Naive thymus-derived CD8-positive, alpha-beta T cell (primary cell): ENCODE measurements around the gene FAM161A. TPM values are rescaled to one million over a fixed set of nuclear protein-coding genes. Genes with fewer than 3 reads are reported as not detected.
"Not testable (repeated sequence)": the region's sequence is repeated elsewhere in the genome, so short reads cannot be mapped to it uniquely, and the experiment has no call there.

Experiments used
- ATAC-seq, 2 donors: fragments of 150-1000 bp; cut with Tn5 transposase in 1 of 2; sonication (Bioruptor Pico), chemical (Tn5 transposase) in 1 of 2; 1 replicate in 1 of 2; 2 replicates in 1 of 2; pipeline ENCODE4 v1.10.0; 2021; ENCODE audit warnings: mild to moderate bottlenecking in 2 of 2, moderate library complexity in 2 of 2
- POLR2A ChIA-PET: fragments of 350-600 bp; sonication (Branson Sonifier 250); formaldehyde crosslinking; loops from one replicate; lab custom pipeline; 2021; ENCODE audit warnings: antibody characterized with exemption; lab: Charles Lee
- DNase-seq, 10 donors: peaks; one replicate each; pipeline versions ENCODE4 v3.0.0 to v3.0.0-alpha.2; 2020 to 2022
- H3K27ac Mint-ChIP-seq, 10 donors: one replicate each; pipeline ENCODE4 v1.8.0; 2020 to 2022; ENCODE audit warnings: mild to moderate bottlenecking in 10 of 10, mixed read lengths in 10 of 10, moderate library complexity in 4 of 10, inconsistent platforms in 1 of 10
- H3K27me3 Mint-ChIP-seq, 5 donors: one replicate each; pipeline ENCODE4 v1.8.0; 2021 to 2022; ENCODE audit warnings: mixed read lengths in 5 of 5
- H3K36me3 Mint-ChIP-seq, 3 donors: one replicate each; pipeline ENCODE4 v1.8.0; 2020 to 2022; ENCODE audit warnings: mixed read lengths in 3 of 3, mild to moderate bottlenecking in 2 of 3, inconsistent platforms in 1 of 3
- H3K4me1 Mint-ChIP-seq, 4 donors: one replicate each; pipeline ENCODE4 v1.8.0; 2021 to 2022; ENCODE audit warnings: mixed read lengths in 4 of 4
- H3K4me3 Mint-ChIP-seq, 10 donors: one replicate each; pipeline ENCODE4 v1.8.0; 2020 to 2022; ENCODE audit warnings: mild to moderate bottlenecking in 10 of 10, mixed read lengths in 10 of 10, moderate library complexity in 6 of 10, inconsistent platforms in 1 of 10
- H3K9me3 Mint-ChIP-seq, 9 donors: one replicate each; pipeline ENCODE4 v1.8.0; 2020 to 2022; ENCODE audit warnings: mixed read lengths in 9 of 9, mild to moderate bottlenecking in 3 of 9, inconsistent platforms in 1 of 9, moderate library complexity in 1 of 9
- polyA plus RNA-seq, 3 donors: library from polyadenylated mRNA; unstranded; fragments of 300-500 nt; fragmentation: Illumina TruSeq; gene quantifications; one replicate each; pipeline ENCODE4 v1.2.3, GENCODE V29; 2021
- total RNA-seq, 8 experiments: library from RNA in 2 of 8; stranded (reverse) in 2 of 8; gene quantifications; one replicate each; pipeline ENCODE4 v1.2.3 and lab custom pipeline; 2021 to 2026

FAM161A gene
- total and polyA plus RNA-seq, 5 experiments from 2014 or later = 1.8 to 6.1 (median 1.8) TPM

DNA sequence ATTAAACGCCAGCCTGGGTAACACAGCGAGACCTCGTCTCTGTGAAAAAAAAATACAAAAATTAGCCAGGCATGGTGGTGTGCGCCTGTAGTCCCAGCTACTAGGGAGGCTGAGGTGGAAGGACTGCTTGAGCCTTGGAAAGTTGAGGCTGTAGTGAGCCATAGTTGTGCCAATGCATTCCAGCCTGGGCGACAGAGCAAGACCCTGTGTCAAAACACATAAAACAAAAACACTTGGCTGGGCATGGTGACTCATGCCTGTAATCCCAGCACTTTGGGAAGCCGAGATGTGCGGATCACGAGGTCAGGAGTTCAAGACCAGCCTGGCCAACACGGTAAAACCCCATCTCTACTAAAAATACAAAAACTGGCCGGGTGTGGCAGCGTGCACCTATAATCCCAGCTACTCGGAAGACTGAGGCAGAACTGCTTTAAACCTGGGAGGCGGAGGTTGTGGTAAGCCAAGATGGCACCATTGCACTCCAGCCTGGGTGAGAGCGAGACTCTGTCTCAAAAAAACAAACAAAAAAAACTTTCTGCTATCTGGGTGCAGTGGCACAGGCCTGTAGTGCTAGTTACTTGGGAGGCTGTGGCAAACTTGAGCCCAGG, 12.7 kb upstream of the FAM161A start:
- Mint-ChIP-seq H3K36me3 (peaks cover 7 to 75% (median 34%) of the 10 kb centered on the region in 3 donors), H3K27ac (peak overlapping the region in 3 of 10 donors; percentile 40 to 70 (median 63))
- H3K27me3 Mint-ChIP-seq, H3K9me3 Mint-ChIP-seq, ATAC-seq, H3K4me1 Mint-ChIP-seq, DNase-seq, H3K4me3 Mint-ChIP-seq: not testable (repeated sequence)
- POLR2A ChIA-PET = interaction anchor here (0.9 to 2.3 kb wide), 3 partner anchors 13 to 21 kb away, joined by 3 to 11 read pairs (median 3); partner anchors contain the start of gene FAM161A

- ATAC-seq = no peak
- Mint-ChIP-seq H3K9me3 (peaks cover 0 to 7% (median 0%) of the 10 kb centered on the region in 9 donors), H3K4me1 (no peaks in the 10 kb centered on the region), H3K36me3 (peaks cover 7 to 32% (median 20%) of the 10 kb centered on the region in 3 donors), H3K4me3 (no peak overlapping the region), H3K27ac (no peak overlapping the region), H3K27me3 (no peaks in the 10 kb centered on the region)
- no peak for DNase-seq
- POLR2A ChIA-PET = no interaction called here
Observed at GRCh38 chr2:61862085-61862484, 8.2 kb upstream of the FAM161A start.

DNA sequence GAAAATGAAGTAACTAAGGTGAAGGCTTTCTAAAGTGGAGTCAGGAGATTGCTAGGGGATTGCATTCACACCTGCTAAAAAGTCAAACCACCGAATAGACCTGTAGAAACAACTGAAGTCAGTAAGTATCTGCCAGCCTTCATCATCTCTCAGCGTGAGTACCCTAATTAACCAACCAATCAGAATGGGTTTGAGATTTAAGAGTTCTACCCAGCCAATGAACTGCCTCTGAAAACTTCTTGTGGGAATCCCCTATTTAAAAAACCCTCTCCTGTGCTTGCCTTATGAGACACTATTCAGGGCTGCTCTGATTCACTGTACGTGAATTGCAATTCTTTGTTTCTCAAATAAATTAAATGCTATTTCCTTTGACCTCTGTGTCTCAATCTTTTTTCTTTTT, 3.4 kb upstream of the FAM161A start:
- no peak overlapping the region for H3K4me3 Mint-ChIP-seq
- no peak for DNase-seq
- H3K9me3 Mint-ChIP-seq = peaks cover 0 to 4% (median 0%) of the 10 kb centered on the region in 9 donors
- POLR2A ChIA-PET = no interaction called here
- H3K27me3 Mint-ChIP-seq = no peaks in the 10 kb centered on the region
- ATAC-seq = no peak
- H3K36me3 Mint-ChIP-seq = peaks cover 0 to 2% (median 2%) of the 10 kb centered on the region in 3 donors
- peak overlapping the region in 1 of 10 donors; percentile 72 for H3K27ac Mint-ChIP-seq
- H3K4me1 Mint-ChIP-seq = peaks cover 7 to 19% (median 14%) of the 10 kb centered on the region in 4 donors

GRCh38 chr2:61855318-61855613, 1.4 kb upstream of the FAM161A start:
- H3K36me3 Mint-ChIP-seq = no peaks in the 10 kb centered on the region
- H3K4me3 Mint-ChIP-seq = peak overlapping the region; percentile 95 to 99 (median 98)
- no peak for DNase-seq
- H3K27me3 Mint-ChIP-seq = no peaks in the 10 kb centered on the region
- no peaks in the 10 kb centered on the region for H3K9me3 Mint-ChIP-seq
- H3K4me1 Mint-ChIP-seq = peaks cover 7 to 19% (median 14%) of the 10 kb centered on the region in 4 donors
- ATAC-seq = no peak
- H3K27ac Mint-ChIP-seq = peak overlapping the region; percentile 34 to 98 (median 96)
- POLR2A ChIA-PET = interaction anchor here (1.1 to 1.9 kb wide), 2 partner anchors 16 to 32 kb away, joined by 6 read pairs; no protein-coding TSS in a partner anchor

GRCh38 chr2:61854564-61855317, 881 bp upstream of the FAM161A start:
- H3K36me3 Mint-ChIP-seq = no peaks in the 10 kb centered on the region
- DNase-seq (peak in 8 of 10 donors; percentile 84 to 97 (median 92)), ATAC-seq (peak; percentile 88 to 93)
- POLR2A ChIA-PET = interaction anchor here (0.8 to 2.1 kb wide), 6 partner anchors 12 to 677 kb away, joined by 3 to 11 read pairs (median 6); partner anchors contain the start of gene CCT4
- H3K4me3 Mint-ChIP-seq = peak overlapping the region; percentile 95 to 99 (median 98)
- peaks cover 7 to 19% (median 14%) of the 10 kb centered on the region in 4 donors for H3K4me1 Mint-ChIP-seq
- H3K9me3 Mint-ChIP-seq = no peaks in the 10 kb centered on the region
- no peaks in the 10 kb centered on the region for H3K27me3 Mint-ChIP-seq
- H3K27ac Mint-ChIP-seq = peak overlapping the region; percentile 82 to 98 (median 96)

GRCh38 chr2:61853086-61853846, 594 bp downstream of the FAM161A start:
- POLR2A ChIA-PET = interaction anchor here (0.5 to 2.1 kb wide), 11 partner anchors 11 to 676 kb away, joined by 3 to 11 read pairs (median 3); partner anchors contain the start of gene CCT4

GRCh38 chr2:61851270-61851669, 2.6 kb downstream of the FAM161A start:
- Mint-ChIP-seq H3K4me1 (peaks cover 7 to 19% (median 14%) of the 10 kb centered on the region in 4 donors), H3K4me3 (peak overlapping the region in 1 of 10 donors; percentile 38), H3K27ac (peak overlapping the region in 2 of 10 donors; percentile 14 to 52)
- not testable (repeated sequence) for DNase-seq, H3K9me3 Mint-ChIP-seq, ATAC-seq, H3K36me3 Mint-ChIP-seq, H3K27me3 Mint-ChIP-seq
- POLR2A ChIA-PET = interaction anchor here (1.4 kb wide), 1 partner anchor 14 kb away, joined by 3 read pairs; no protein-coding TSS in a partner anchor

More at GRCh38 chr2:61853086-61853846, 594 bp downstream of the FAM161A start:
- Mint-ChIP-seq H3K4me3 (peak overlapping the region; percentile 95 to 99 (median 98)), H3K27ac (peak overlapping the region; percentile 74 to 98 (median 96)), H3K36me3 (no peaks in the 10 kb centered on the region), H3K27me3 (no peaks in the 10 kb centered on the region), H3K4me1 (peaks cover 7 to 19% (median 14%) of the 10 kb centered on the region in 4 donors), H3K9me3 (no peaks in the 10 kb centered on the region)
- DNase-seq (peak in 2 of 10 donors; percentile 12 to 14), ATAC-seq (peak; percentile 3 to 33)

DNA sequence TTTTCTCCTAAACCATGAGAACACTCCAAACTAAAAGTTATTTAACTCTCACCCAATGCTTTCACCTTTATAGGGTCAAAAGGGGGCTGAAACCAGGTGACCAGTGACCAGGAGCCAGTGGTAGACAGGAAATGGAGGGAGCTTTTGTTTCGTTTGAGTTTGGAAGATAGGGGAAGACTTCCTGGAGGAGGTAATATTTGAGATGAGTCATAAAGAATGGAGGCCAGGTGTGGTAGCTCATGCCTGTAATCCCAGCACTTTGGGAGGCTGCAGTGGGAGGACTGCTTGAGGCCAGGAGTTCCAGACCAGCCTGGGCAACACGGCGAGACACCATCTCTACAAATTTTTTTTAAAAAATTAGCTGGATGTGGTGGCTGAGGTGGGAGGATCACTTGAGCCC, 8.5 kb downstream of the FAM161A start:
- ATAC-seq (no peak), DNase-seq (no peak)
- no peaks in the 10 kb centered on the region for H3K4me1 Mint-ChIP-seq
- H3K27me3 Mint-ChIP-seq = no peaks in the 10 kb centered on the region
- no peak overlapping the region for H3K27ac Mint-ChIP-seq
- H3K36me3 Mint-ChIP-seq = peaks cover 0 to 4% (median 3%) of the 10 kb centered on the region in 3 donors
- H3K4me3 Mint-ChIP-seq = no peak overlapping the region
- POLR2A ChIA-PET = no interaction called here
- no peaks in the 10 kb centered on the region for H3K9me3 Mint-ChIP-seq

GRCh38 chr2:61841286-61841685, 12.6 kb downstream of the FAM161A start:
- no peaks in the 10 kb centered on the region for H3K4me1 Mint-ChIP-seq
- no peak overlapping the region for H3K27ac Mint-ChIP-seq
- H3K9me3 Mint-ChIP-seq = no peaks in the 10 kb centered on the region
- no peak for DNase-seq
- H3K36me3 Mint-ChIP-seq = peaks cover 0 to 4% (median 3%) of the 10 kb centered on the region in 3 donors
- ATAC-seq = no peak
- H3K4me3 Mint-ChIP-seq = no peak overlapping the region
- H3K27me3 Mint-ChIP-seq = no peaks in the 10 kb centered on the region
- POLR2A ChIA-PET = no interaction called here

- Mint-ChIP-seq H3K9me3 (no peaks in the 10 kb centered on the region), H3K4me1 (no peaks in the 10 kb centered on the region), H3K36me3 (peaks cover 4 to 8% (median 6%) of the 10 kb centered on the region in 3 donors), H3K27ac (peak overlapping the region in 1 of 10 donors; percentile 13), H3K27me3 (no peaks in the 10 kb centered on the region), H3K4me3 (no peak overlapping the region)
- ATAC-seq = no peak
- DNase-seq = no peak
- POLR2A ChIA-PET = no interaction called here
Observed at GRCh38 chr2:61834893-61835292, 19.0 kb downstream of the FAM161A start.

DNA sequence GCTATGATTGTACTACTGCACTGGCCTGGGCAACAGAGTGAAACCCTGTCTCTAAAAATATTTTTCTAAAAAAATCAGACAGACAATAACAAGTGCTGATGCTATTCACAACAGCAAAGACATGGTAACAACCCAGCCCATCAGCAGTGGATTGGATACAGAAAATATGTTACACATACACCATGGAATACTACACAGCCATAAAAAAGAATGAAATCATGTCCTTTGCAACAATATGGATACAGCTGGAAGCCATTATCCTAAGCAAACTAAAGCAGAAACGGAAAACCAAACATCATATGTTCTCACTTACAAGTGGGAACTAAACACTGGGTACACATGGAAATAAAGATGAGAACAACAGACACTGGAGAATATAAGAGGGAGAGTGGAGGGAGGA, 19.9 kb downstream of the FAM161A start:
- ATAC-seq (no peak), DNase-seq (no peak)
- H3K4me1 Mint-ChIP-seq = no peaks in the 10 kb centered on the region
- no peaks in the 10 kb centered on the region for H3K9me3 Mint-ChIP-seq
- H3K27me3 Mint-ChIP-seq = no peaks in the 10 kb centered on the region
- POLR2A ChIA-PET = interaction anchor here (0.7 kb wide), 1 partner anchor 9 kb away, joined by 5 read pairs; no protein-coding TSS in a partner anchor
- peaks cover 4 to 8% (median 6%) of the 10 kb centered on the region in 3 donors for H3K36me3 Mint-ChIP-seq
- no peak overlapping the region for H3K27ac Mint-ChIP-seq
- H3K4me3 Mint-ChIP-seq = no peak overlapping the region

- ATAC-seq (no peak), DNase-seq (no peak)
- Mint-ChIP-seq H3K9me3 (no peaks in the 10 kb centered on the region), H3K27ac (no peak overlapping the region), H3K4me3 (no peak overlapping the region), H3K27me3 (no peaks in the 10 kb centered on the region), H3K4me1 (no peaks in the 10 kb centered on the region), H3K36me3 (peaks cover 4 to 8% (median 6%) of the 10 kb centered on the region in 3 donors)
- POLR2A ChIA-PET = no interaction called here
Observed at GRCh38 chr2:61832183-61832841, 21.5 kb downstream of the FAM161A start.
